GM21515 (cell line): Measurements from ENCODE around the gene BAIAP2.
"Not testable (repeated sequence)": the region's sequence is repeated elsewhere in the genome, so short reads cannot be mapped to it uniquely, and the experiment has no call there.

Source experiments
- ATAC-seq: cut with Tn5 transposase; IDR thresholded peaks from one replicate; pipeline ENCODE4 v1.9.1; 2021; ENCODE audit not compliant: unreplicated experiment

The BAIAP2 gene

DNA sequence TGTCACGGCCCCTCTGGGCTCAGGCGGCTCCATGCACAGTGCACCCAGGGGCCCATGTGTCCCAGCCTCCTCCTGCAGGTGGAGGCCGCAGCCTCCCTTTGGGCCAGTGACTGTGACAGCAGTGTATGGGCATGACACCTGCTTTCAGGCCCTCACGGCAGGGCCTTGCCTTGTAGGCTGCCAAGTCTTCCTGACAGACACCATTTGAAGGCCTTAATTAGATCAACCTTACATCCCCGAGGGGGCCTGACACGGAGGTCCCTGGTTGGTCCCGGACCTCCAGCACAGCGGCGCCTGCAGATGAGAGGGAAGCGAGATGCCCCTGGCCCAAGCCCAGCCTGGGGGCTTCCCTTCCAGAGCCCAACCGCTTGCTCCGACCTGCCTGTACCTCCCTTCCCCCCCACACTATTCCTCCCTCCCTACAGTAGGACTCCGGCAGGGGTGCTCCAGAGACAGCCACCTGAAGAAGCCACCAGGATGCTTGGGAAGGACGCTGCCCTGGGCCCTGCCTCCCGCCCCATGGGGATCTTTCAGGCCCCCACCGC, 31.9 kb downstream of the BAIAP2 start:
- ATAC-seq, result no peak

DNA sequence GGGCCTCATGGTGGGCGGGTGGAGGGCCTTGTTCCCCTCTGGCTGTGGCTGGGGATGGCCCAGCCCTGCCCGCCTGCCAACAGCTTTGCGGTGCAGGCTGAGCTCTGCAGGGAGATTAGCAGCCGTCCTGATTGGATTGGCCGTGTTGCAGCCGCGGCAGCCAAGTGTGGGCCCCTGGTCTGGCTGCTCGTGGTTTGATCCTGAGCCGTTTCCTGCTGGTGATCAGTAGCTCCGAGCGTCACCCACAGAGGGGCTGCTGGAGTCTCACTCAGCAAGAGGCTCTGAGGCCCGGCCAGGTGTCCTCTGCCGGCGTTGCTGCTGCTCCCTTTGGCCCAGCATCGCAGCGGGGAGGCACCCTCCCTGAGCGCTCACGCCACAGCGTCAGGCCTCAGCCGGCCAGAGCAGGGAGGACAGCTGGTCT, 32.5 kb downstream of the BAIAP2 start:
- no peak for ATAC-seq

DNA sequence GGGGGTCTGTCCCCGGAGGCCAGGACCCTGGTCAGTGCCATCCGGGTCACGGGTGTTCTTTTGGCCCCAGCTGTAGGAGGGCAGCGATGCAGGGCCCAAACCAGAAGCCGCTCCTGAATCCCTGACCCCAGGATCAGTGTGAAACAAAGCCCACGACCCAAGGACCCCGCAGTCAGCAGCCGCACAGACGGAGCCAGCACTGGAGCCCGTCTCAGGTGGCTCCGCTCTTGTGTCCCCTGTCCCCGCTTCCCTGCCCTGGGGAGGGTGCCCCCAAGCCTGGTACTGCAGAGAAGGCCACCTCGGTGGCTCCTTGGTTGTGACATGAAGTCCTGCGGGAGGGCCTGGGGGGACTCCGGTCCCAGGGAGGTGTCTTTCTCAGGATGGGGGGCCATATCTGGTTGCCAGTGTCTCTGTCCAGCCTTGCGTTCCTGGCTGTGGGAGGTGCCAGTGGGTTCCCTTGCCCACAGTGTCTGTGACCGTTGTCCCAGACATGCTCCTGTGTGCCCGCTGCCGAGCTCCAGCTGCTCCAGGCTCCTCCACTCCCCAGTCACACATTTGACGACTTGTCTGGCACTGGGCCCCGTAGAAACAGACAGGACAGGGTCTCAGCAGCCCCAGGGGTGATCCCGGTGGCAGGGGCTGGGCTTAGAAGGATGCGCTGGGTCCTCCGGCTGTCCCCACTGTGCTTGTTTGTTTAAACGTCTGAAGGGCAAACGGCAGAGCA, 33.6 kb downstream of the BAIAP2 start:
- no peak for ATAC-seq

DNA sequence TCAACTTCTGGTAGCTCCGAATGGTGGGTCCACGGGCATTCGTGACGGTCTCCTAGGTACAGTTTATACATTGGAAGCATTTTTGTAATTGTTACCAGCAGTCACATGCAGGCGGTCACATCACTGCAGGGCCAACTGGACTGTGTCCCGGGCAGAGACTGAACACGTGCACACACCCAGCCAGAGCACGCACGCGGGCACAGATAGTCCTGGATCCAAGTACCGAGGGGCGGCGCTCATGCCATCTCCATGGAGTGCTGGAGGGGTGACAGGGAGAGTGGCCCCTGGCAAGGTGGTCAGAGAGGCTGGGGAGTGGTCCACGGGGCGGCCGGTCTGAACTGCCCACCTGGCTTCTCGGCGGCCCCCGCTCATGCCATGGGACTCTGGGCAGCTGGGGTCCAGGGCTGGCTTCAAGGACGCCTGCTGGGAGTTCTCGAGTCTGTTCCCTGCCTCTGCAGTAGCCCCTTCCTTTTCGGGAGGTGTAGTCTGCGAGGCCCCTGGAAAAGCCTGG, 34.2 kb downstream of the BAIAP2 start:
- no peak for ATAC-seq

DNA sequence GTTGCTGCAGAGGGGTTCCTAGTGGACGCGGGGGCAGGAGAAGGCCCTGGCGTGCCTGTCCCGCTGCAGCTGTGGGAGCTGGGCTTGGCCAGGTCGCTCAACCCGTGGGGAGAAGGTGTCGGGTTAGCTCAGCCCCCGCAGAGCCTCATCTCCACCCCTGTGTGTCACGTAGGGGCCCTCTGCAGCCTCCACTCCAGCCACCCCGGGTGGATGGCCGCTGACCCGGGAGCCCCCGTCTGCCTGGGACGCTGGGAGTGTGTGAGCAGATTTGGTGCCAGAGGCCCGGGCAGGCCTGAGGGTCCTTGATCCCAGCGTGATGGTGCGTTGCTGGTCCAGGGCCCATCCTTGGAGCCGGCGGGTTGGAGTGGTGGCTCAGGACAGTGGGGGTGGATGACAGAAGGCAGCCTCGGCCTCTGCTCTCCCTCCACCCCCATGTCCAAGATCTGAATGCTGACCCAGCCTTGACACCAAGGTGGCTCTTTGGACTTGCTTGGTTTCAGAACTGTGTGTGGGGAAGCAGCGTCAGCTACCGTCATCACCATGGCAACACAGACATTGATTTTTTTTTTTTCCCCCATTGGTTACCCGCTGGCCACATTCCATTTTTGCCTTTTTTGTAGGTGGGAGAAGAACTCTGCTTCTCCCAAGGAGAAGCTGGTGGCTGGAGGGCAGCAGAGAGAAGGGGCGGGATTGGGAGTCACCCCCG, 35.7 kb downstream of the BAIAP2 start:
- ATAC-seq, result no peak

DNA sequence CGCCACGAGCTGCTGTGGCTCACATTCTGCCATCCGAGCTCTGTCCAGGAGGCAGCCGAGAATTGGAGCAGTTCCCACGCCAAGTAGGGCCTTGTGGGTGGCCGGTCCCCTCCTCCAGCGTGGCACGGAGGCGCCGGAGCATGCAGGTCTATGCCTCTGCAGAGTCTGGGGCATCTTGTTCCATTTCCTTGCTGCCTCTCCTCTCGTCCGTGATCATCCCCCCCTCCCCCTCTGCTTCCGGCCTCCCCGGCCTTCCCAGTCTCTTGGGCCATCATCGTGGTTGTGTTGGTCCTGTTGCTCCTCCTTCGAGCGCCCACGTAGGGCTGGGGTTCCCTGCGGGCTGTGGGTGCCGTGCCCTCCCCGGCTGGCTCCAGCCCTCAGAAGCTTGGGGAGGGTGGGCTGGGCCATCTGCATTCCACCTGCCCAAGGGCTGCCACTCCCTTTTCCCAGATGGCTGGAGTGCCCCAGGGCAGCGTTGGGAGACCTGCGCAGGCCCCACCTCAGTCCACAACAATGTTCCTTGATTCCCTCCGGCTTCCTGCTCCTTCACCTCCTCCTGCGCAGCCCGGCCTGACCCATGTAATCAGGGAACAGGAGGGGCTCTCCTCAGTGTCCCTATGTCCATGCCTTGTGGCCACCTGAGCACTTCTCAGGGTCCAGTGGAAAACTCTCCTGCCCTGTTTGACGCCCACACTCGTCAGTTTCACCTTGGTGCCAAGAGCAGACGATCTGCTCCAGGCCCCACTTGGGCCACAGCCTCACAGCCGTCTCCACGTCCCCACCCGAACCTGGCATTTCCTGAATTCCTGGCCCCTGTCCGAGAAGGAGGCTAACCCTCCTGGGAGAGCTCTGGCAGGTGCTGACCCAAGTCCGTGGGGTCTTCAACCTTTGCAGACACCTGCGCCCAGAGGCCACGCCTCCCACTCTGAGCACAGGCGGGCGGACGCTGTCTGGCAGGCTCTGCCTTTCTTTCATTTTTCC, 37.1 kb downstream of the BAIAP2 start:
- no peak for ATAC-seq

DNA sequence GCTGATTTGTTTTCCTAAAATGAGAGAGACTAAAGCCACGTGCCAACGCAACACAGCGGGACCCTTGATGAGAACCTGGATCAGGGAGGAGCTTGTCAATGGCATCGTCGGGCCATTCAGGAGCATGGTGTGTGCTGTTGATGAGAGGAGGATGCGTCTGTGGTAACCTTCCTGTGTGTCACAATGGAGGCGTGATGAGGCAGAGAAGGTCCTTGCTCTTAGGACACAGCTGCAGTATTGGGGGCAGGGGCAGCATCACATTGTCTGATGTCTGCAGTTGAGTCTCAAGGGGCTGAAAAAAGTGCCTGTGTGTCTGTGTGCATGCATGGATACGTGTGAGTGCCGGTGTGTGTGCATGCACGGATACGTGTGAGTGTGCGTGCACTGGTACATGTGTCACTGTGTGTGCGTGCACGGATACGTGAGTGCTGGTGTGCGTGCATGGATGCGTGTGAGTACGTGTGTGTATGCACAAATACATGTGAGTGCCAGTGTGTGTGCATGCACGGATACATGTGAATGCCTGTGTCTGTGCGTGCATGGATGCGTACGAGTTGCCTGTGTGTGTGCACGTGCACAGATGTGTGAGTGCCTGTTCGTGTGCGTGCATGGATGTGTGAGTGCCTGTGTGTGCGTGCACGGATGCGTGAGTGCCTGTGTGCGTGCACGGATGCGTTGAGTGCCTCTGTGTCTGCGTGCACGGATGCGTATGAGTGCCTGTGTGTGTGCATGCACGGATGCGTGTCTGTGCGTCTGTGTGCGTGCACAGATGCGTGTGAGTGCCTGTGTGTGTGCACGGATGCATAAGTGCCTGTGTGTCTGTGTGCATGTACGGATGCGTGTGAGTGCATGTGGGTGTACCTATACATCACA, 39.3 kb downstream of the BAIAP2 start:
- no peak for ATAC-seq

DNA sequence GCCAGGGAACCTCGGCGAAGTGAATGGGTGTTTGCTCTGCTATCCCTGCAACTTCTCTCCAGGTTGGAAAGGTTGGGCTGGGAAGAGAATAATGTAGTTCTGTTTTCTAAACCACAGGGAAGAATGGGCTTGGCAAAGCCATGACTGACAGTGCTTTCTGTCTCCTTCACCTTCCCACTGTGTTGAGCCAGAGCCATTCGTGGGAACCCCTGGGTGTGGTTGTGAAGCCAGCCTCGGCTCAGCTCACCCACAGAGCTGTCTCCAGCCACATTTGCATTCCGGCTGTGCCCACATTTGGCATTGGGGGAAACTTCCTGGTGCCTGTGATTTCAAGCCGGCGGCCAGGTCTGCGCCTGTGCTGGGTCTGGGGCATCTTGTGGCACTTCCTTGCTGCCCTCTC, 39.9 kb downstream of the BAIAP2 start:
- no peak for ATAC-seq

DNA sequence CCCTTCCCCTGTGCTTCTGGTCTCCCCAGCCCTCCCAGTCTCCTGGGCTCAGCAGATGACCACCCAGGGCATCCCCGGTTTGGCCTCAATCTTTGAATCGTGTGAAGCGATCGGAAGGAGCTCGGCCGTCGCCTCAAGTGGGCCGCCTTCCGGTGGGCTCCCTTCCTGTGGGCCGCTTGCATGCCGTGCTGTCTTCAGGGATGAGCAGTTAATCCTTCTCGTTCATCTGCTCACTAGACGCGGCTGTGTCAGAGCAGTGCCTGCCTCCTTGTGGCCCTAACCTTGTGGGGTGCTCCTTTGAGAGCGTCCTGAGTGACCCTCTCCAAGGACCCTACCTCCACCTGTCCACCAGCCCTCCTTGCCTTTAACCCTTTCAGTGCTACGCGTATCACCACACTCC, 40.4 kb downstream of the BAIAP2 start:
- ATAC-seq, result no peak

DNA sequence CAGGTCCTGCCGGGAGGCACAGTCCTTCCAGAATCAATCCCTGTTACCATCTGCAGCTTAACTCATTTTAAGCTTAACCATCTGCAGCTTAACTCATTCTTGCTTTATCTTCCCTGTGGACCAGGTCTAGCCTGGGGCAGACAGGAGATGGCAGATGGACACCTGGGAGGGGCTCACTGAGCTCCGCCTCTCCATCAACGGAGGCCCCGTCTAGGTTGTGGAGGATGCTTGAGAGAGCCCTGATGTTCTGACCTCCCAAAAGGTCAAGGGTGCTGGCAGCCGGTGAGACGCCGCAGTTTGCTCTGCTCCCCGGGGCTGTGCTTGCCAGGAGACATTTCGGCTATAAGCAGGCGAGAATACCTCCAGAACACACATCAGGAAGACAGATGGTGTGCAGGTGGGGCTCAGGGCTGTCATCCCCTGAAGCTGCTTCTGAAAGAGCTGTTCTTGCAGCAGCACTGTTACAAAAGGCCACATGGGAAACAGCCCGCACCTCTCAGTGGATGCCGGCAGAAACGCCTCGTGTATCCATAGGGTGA, 41.3 kb downstream of the BAIAP2 start:
- no peak for ATAC-seq

DNA sequence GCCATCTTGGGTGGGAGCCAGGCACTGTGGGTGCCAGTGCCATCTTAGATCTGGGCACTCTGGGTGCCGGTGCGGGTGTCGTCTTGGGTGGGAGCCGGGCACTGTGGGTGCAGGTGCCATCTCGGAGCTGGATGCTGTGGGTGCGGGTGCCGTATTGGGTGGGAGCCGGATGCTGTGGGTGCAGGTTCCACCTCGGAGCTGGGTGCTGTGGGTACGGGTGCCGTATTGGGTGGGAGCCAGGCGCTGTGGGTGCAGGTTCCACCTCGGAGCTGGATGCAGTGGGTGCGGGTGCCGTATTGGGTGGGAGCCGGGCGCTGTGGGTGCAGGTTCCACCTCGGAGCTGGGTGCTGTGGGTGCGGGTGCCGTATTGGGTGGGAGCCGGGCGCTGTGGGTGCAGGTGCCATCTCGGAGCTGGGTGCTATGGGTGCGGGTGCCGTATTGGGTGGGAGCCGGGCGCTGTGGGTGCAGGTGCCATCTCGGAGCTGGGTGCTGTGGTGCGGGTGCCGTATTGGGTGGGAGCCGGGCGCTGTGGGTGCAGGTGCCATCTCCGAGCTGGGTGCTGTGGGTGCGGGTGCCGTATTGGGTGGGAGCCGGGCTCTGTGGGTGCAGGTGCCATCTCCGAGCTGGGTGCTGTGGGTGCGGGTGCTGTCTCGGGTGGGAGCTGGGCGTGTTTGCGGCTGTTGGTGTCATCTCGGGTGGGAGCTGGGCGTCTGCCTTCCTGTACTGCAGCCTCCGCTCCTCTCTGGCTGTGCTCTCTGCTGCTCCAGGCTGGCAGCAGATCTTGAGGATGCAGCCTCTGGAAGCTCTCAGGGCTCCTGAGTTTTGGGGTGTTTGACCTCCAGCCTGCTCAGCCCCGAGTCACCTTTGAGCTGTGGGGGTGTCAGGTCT, 43.3 kb downstream of the BAIAP2 start:
- not testable (repeated sequence) for ATAC-seq

DNA sequence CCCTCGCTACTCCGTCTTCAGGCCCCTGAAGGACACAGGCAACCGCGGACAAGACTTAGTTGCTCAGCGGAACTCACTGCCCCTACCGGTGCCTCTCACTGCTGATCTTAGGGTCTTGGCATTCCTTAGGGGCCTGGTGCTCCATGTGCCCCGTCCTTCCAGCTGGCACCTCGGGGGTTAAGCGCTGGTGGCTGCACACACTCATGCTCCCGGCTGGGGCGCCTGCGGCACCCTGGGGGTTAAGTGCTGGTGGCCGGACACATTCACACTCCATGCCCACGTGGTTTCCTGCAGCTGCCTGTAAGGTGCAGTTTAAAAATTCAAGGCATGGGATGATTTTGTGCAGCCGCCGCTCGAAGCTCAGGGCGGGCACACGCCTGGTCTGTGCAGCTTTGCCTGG, 45.1 kb downstream of the BAIAP2 start:
- ATAC-seq, result no peak

DNA sequence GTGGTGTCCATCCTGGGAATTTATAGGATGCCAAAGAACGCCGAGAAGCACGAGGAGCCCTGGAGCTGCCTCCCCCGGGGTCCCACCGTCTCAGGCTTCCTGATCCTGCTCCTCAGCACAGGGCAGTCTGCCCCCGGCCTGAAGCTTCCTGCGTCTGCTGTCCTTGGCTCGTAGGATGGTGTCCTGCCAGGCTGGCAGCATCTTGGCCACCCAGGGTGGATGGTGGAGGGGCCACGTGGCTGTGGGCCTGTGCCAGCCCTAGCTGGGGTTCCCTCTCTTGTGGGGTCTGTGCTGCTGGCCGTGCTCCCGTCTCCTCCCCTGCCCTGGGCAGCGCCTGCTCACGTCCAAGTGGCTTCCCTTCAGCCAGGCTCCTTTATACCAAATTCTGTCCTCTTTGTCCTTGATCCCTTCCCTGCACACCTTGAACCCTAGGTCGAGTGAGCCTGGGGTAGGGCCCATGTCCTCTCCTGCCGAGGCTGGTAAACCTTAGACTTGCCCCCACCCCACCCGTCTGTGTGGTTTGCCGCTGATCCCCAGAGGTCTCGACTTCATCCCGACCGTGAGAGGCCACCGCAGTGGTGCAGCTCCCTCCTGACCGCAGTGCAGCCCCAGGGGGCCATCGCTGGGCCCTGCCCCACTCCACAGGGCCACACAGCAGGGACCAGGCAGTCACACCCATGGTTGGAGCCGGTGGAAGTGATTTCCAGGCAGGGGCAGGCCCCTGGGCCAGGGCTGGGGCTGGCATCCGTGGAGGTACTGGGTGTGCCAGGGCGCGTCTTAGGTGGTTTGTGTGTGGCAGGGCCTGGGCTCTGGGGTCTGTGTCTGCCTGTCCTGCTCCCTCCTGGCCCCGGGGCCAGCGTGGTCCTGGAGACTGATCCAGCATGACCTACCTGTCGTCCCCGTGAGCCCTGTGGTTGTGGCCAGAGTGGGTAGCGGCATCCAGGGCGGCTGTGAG, 46.5 kb downstream of the BAIAP2 start:
- ATAC-seq, result no peak

DNA sequence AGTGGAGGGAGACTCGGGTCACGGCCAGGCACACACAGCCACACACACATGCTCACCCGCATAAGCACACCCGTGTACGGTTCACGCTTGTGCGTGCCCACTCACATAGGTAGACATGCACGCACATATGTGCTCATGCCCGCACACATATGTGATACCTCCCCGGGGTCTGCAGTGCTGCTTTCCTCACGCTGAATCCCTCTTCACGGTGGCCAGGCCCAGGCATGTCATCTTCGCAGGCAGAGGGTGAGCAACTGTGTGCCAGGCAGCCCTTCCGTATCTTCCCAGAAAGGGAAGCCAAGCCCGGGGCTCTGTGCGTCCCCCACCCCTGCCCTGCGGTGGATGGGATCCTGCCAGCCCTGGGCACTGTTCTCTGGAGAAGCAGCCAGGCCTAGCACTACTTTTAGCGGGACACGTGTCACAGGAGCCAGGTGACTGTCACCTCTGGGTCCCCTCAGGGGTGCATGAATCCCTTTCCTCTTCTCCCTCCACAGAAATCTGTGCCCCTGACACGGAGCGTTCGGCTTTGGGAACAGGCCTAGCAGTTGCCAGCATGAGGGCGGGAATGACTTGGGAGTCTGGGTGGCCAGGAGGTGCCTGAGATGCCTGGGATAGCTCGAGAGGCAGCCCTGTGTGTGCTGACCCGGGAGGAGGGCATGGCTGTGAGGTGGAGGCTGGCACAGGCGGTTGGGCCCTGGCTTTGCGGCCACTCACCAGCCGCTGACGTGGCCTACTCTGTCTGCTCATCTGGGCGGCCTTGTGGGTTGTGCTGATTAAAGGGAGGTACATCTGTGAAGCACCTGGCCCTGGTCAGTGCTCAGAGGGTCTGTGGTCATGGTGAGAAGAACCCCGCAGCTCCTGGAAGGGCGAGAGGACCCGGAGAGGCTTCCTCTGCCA, 47.5 kb downstream of the BAIAP2 start:
- ATAC-seq, result no peak

DNA sequence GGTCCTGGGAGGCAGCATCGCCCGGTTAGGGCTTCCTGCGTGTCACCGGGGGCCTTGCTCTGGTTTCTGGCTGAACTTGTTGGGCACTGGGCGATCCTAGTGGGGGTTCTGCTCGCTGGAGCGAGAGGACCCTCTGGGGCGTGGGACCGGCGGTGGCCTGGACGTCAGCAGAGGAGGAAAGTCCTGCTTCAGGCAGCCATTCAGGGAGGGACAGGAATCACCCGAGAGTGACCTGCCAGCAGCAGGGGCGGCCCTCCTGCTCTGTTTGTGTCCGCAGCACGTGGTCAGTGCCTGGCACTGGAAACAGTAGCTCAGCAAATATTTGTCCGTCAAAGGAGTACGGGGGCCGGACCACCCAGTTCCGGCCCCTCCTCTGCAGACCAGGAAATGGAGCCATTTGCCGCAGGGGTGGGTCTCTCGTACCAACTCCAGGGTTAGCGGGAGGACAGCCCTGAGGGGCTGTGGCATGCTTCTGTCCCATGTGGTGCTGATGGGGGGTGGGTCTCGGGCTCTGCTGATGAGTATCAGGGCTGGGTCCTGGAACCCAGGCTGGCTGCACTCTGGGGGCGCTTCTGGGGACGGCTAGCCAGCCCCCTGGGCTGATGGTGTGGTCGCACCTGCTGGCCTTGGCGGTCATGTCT, 48.3 kb downstream of the BAIAP2 start:
- ATAC-seq, result no peak
